Duodenal mucosa (tissue), 2 donors: ENCODE results near the gene ZC3H7B.

ENCODE experiments used
- H3K27ac ChIP-seq: one replicate; pipeline ENCODE4 v1.7.0; 2013; ENCODE audit warnings: low read depth, low read length
- H3K27me3 ChIP-seq, 2 donors: one replicate each; pipeline ENCODE4 v1.7.0; 2013; ENCODE audit warnings: low read length in 2 of 2, control low read depth in 1 of 2; ENCODE audit not compliant: insufficient read depth in 2 of 2, control insufficient read depth in 1 of 2
- H3K36me3 ChIP-seq, 2 donors: one replicate each; pipeline ENCODE4 v1.7.0; 2013; ENCODE audit warnings: low read length in 2 of 2, control low read depth in 1 of 2; ENCODE audit not compliant: insufficient read depth in 2 of 2, control insufficient read depth in 1 of 2
- H3K4me1 ChIP-seq, 2 donors: one replicate each; pipeline ENCODE4 v1.7.0; 2013; ENCODE audit warnings: low read length in 2 of 2, control low read depth in 1 of 2; ENCODE audit not compliant: insufficient read depth in 2 of 2, control insufficient read depth in 1 of 2
- H3K4me3 ChIP-seq, 2 donors: one replicate each; pipeline ENCODE4 v1.7.0; 2013; ENCODE audit warnings: low read length in 2 of 2, low read depth in 1 of 2
- H3K9ac ChIP-seq, 2 donors: one replicate each; pipeline ENCODE4 v1.7.0; 2013; ENCODE audit warnings: low read length in 2 of 2, low read depth in 1 of 2
- H3K9me3 ChIP-seq, 2 donors: one replicate each; pipeline ENCODE4 v1.7.0; 2013; ENCODE audit warnings: low read length in 2 of 2, control low read depth in 1 of 2; ENCODE audit not compliant: control insufficient read depth in 1 of 2

Gene ZC3H7B

DNA sequence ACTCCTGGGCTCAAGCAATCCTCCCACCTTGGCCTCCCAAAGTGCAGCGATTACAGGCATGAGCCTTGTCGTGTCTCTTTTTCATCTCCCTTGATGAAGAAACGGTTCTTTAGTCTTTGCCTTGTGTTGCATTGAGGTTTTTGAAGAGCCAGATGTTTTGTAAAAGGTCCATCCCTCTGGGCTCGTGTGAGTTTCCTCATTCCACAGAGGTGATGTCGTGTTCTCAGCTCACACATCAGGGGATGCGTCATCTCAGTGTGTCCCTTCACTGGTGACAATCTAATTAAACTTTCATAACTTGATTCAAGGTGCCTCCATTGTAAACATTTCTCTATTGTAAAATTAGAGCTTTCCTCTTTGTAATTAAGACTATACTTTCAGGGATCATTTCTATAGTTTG is 50.7 kb downstream of the ZC3H7B start:
- Histone ChIP-seq H3K36me3 (peaks cover 72 to 92% of the 10 kb centered on the region in 2 donors), H3K4me3 (no peak overlapping the region), H3K9ac (no peak overlapping the region), H3K9me3 (no peaks in the 10 kb centered on the region), H3K27me3 (no peaks in the 10 kb centered on the region), H3K4me1 (peaks cover 6 to 8% of the 10 kb centered on the region in 2 donors), H3K27ac (no peak overlapping the region)

DNA sequence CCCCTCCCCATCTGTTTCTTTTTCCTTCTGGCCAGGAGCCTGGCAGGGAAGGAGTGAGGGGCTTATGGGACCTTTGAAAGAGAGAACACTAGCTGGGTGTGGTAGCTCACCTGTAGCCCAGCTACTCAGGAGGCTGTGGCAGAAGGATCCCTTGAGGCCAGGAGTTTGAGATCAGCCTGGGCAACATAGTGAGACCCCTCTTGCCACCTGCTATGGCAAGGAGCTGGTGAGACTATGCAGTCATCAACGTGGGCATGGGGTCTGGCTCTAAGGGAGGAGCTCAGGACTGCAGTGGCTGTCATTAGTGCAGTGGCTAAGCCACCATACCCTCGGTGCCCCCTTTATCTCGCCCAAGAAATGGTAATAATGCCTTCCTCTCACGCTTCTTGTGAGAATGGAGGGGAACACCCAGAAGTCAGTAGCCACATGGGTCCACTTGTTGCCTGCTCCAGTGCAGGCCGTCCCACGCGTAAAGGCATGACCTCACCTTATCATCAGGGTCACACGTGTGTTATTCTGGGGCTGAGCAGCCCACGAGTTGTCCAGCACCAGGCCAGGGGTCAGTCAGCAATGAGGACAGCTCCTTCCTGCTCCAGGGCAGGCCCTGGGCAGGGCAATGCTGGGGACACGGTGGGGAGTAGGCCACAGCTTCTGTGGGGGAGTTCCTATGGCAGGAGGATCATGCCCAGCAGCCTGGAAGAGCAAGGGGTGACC is 52.7 kb downstream of the ZC3H7B start:
- H3K4me3 ChIP-seq = no peak overlapping the region
- H3K27ac ChIP-seq = no peak overlapping the region
- H3K9me3 ChIP-seq = no peaks in the 10 kb centered on the region
- H3K4me1 ChIP-seq = peaks cover 6 to 8% of the 10 kb centered on the region in 2 donors
- peaks cover 63 to 89% of the 10 kb centered on the region in 2 donors for H3K36me3 ChIP-seq
- H3K9ac ChIP-seq = no peak overlapping the region
- no peaks in the 10 kb centered on the region for H3K27me3 ChIP-seq

- Histone ChIP-seq H3K4me3 (no peak overlapping the region), H3K9me3 (no peaks in the 10 kb centered on the region), H3K9ac (no peak overlapping the region), H3K27ac (no peak overlapping the region), H3K36me3 (peaks cover 53 to 80% of the 10 kb centered on the region in 2 donors), H3K27me3 (no peaks in the 10 kb centered on the region), H3K4me1 (peaks cover under 1 to 7% of the 10 kb centered on the region in 2 donors)
Observed at GRCh38 chr22:41354979-41355378, 53.7 kb downstream of the ZC3H7B start.

GRCh38 chr22:41355895-41356294 is 54.6 kb downstream of the ZC3H7B start:
- Histone ChIP-seq H3K4me3 (no peak overlapping the region), H3K36me3 (peaks cover 44 to 71% of the 10 kb centered on the region in 2 donors), H3K27me3 (no peaks in the 10 kb centered on the region), H3K27ac (no peak overlapping the region), H3K4me1 (no peaks in the 10 kb centered on the region), H3K9me3 (no peaks in the 10 kb centered on the region), H3K9ac (no peak overlapping the region)

- Histone ChIP-seq H3K4me3 (no peak overlapping the region), H3K27me3 (no peaks in the 10 kb centered on the region), H3K9ac (no peak overlapping the region), H3K9me3 (no peaks in the 10 kb centered on the region), H3K27ac (no peak overlapping the region), H3K36me3 (peaks cover 37 to 64% of the 10 kb centered on the region in 2 donors), H3K4me1 (no peaks in the 10 kb centered on the region)
Observed at GRCh38 chr22:41356430-41357028, 55.2 kb downstream of the ZC3H7B start.

DNA sequence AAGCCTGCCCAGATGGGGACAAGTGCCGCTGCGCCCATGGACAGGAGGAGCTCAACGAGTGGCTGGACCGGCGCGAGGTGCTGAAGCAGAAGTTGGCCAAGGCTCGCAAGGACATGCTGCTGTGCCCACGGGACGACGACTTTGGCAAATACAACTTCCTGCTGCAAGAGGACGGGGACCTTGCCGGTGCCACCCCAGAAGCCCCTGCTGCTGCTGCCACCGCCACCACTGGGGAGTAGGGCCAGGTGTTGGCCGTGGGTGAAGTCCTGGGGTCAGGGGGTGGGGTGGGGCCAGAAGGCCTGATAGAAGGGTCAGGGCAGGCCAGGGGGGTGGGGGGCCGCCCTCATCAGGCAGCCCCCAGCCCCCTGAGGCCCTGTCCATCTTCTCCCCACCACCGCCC is 55.9 kb downstream of the ZC3H7B start:
- Histone ChIP-seq H3K36me3 (peaks cover 33 to 59% of the 10 kb centered on the region in 2 donors), H3K4me1 (no peaks in the 10 kb centered on the region), H3K27ac (no peak overlapping the region), H3K4me3 (no peak overlapping the region), H3K27me3 (no peaks in the 10 kb centered on the region), H3K9ac (no peak overlapping the region), H3K9me3 (no peaks in the 10 kb centered on the region)

GRCh38 chr22:41358927-41359326 is 57.6 kb downstream of the ZC3H7B start:
- Histone ChIP-seq H3K4me3 (no peak overlapping the region), H3K36me3 (peaks cover 23 to 47% of the 10 kb centered on the region in 2 donors), H3K9me3 (no peaks in the 10 kb centered on the region), H3K27ac (no peak overlapping the region), H3K27me3 (no peaks in the 10 kb centered on the region), H3K4me1 (no peaks in the 10 kb centered on the region), H3K9ac (no peak overlapping the region)

GRCh38 chr22:41359376-41359775 is 58.1 kb downstream of the ZC3H7B start:
- peaks cover 23 to 43% of the 10 kb centered on the region in 2 donors for H3K36me3 ChIP-seq
- no peak overlapping the region for H3K27ac ChIP-seq

GRCh38 chr22:41360126-41360525 is 58.8 kb downstream of the ZC3H7B start:
- no peaks in the 10 kb centered on the region for H3K9me3 ChIP-seq
- H3K4me1 ChIP-seq = peaks cover 3 to 4% of the 10 kb centered on the region in 2 donors
- no peak overlapping the region for H3K9ac ChIP-seq
- H3K4me3 ChIP-seq = no peak overlapping the region
- H3K27ac ChIP-seq = no peak overlapping the region
- peaks cover 16 to 35% of the 10 kb centered on the region in 2 donors for H3K36me3 ChIP-seq
- H3K27me3 ChIP-seq = no peaks in the 10 kb centered on the region

More at GRCh38 chr22:41359376-41359775, 58.1 kb downstream of the ZC3H7B start:
- no peak overlapping the region for H3K9ac ChIP-seq
- no peaks in the 10 kb centered on the region for H3K27me3 ChIP-seq
- no peak overlapping the region for H3K4me3 ChIP-seq
- no peaks in the 10 kb centered on the region for H3K9me3 ChIP-seq
- no peaks in the 10 kb centered on the region for H3K4me1 ChIP-seq

DNA sequence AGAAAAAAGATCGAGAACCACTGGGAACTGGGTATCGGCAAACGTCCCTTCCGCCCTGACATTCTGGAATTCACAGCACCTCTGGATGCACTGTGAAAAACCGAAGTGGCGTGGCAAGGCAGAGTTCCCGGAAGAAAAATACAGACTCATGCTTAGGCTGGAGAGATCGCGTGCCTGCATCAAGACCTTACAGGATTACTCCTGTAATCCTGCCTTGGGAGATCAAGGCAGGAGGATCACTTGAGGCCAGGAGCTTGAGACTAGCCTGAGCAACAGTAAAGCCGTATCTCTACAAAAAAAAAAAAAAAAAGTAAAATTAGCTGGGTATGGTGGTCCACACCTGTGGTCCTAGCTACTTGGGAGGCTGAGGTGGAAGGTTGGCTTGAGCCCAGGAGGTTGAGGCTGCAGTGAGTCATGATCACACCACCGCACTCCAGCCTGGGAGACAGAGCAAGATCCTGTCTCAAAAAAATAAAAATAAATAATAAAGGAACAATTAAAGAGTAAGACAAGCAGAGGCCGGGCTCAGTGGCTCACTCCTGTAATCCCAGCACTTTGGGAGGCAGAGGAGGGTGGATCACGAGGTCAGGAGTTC is 60.5 kb downstream of the ZC3H7B start:
- Histone ChIP-seq H3K36me3 (peaks cover 10 to 19% of the 10 kb centered on the region in 2 donors), H3K27me3 (no peaks in the 10 kb centered on the region), H3K4me1 (peaks cover 11 to 17% of the 10 kb centered on the region in 2 donors), H3K27ac (no peak overlapping the region), H3K4me3 (no peak overlapping the region), H3K9ac (no peak overlapping the region), H3K9me3 (no peaks in the 10 kb centered on the region)
